RWPE2 (cell line): ENCODE data around the gene CD164L2.

Source experiments
- ATAC-seq: fragments of 200-7000 bp; cut with Tn5 transposase; 3 replicates; pipeline ENCODE4 v1.9.1; 2021; ENCODE audit warnings: low read depth
- DNase-seq: peaks from one replicate; pipeline ENCODE4 v3.0.0-alpha.2; 2020; ENCODE audit warnings: low spot score
- H3K27ac ChIP-seq: fragments of 450-650 bp; 2 replicates; pipeline ENCODE4 v1.5.1; 2017; ENCODE audit warnings: mild to moderate bottlenecking; ENCODE audit not compliant: poor library complexity, severe bottlenecking
- H3K27me3 ChIP-seq: fragments of 250-450 bp; sonication (Bioruptor Pico); 2 replicates; pipeline ENCODE4 v1.5.1; 2021; ENCODE audit warnings: mild to moderate bottlenecking, moderate library complexity; ENCODE audit not compliant: insufficient read depth, poor library complexity, severe bottlenecking
- H3K36me3 ChIP-seq: fragments of 250-450 bp; sonication (Bioruptor Pico); 2 replicates; pipeline ENCODE4 v1.5.1; 2020; ENCODE audit warnings: low read depth, mild to moderate bottlenecking, moderate library complexity
- H3K4me1 ChIP-seq: fragments of 250-450 bp; sonication (Bioruptor Pico); 2 replicates; pipeline ENCODE4 v1.5.1; 2021; ENCODE audit warnings: mild to moderate bottlenecking, moderate library complexity; ENCODE audit not compliant: insufficient read depth, poor library complexity, severe bottlenecking
- H3K4me3 ChIP-seq: fragments of 250-450 bp; sonication (Bioruptor Pico); 2 replicates; pipeline ENCODE4 v1.5.1; 2021; ENCODE audit warnings: mild to moderate bottlenecking, moderate library complexity; ENCODE audit not compliant: severe bottlenecking
- H3K9me3 ChIP-seq: fragments of 250-450 bp; sonication (Bioruptor Pico); 2 replicates; pipeline ENCODE4 v1.5.1; 2021; ENCODE audit warnings: mild to moderate bottlenecking, moderate library complexity; ENCODE audit not compliant: severe bottlenecking
- CTCF ChIP-seq: fragments of 450-650 bp; IDR thresholded peaks from one replicate; pipeline ENCODE4 v1.5.1; 2017; ENCODE audit warnings: mild to moderate bottlenecking, moderate library complexity; ENCODE audit not compliant: poor library complexity, severe bottlenecking

Gene CD164L2

GRCh38 chr1:27355683-27356082 is 27.4 kb downstream of the CD164L2 start:
- DNase-seq (no peak), ATAC-seq (no peak)
- H3K4me3 ChIP-seq = no peak overlapping the region
- H3K4me1 ChIP-seq = no peaks in the 10 kb centered on the region
- peaks cover 55% of the 10 kb centered on the region for H3K36me3 ChIP-seq
- no peak overlapping the region for H3K27ac ChIP-seq
- no peaks in the 10 kb centered on the region for H3K9me3 ChIP-seq
- no peak for TF ChIP-seq CTCF
- H3K27me3 ChIP-seq = no peaks in the 10 kb centered on the region

DNA sequence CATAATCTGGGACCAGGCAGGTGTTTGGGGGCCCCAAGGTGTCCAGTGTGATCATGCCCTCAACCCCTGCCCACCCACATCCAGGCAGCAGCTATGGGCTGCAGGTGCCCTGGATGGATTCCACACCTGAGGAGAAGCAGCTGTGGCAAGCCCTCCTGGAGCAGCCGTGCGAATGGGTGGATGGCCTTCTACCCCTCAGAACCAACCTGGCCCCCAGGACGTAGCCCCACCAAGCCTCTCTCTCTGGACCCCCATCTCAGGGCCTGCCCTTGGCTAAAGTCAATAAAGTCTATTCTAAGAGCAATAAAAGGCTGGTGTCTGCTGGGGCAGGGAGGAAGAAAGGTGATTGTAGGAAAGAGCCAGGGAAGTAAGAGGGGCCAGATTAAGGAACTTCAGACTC is 29.5 kb downstream of the CD164L2 start:
- H3K4me1 ChIP-seq = peaks cover 7% of the 10 kb centered on the region
- no peaks in the 10 kb centered on the region for H3K27me3 ChIP-seq
- no peaks in the 10 kb centered on the region for H3K9me3 ChIP-seq
- no peak overlapping the region for H3K4me3 ChIP-seq
- TF ChIP-seq CTCF = no peak
- no peak for DNase-seq
- H3K36me3 ChIP-seq = peaks cover 61% of the 10 kb centered on the region
- ATAC-seq = no peak
- no peak overlapping the region for H3K27ac ChIP-seq

GRCh38 chr1:27353166-27353565 is 30.0 kb downstream of the CD164L2 start:
- no peaks in the 10 kb centered on the region for H3K9me3 ChIP-seq
- no peaks in the 10 kb centered on the region for H3K27me3 ChIP-seq
- no peak for ATAC-seq
- peaks cover 56% of the 10 kb centered on the region for H3K36me3 ChIP-seq
- DNase-seq = no peak
- peaks cover 8% of the 10 kb centered on the region for H3K4me1 ChIP-seq
- H3K4me3 ChIP-seq = no peak overlapping the region
- no peak overlapping the region for H3K27ac ChIP-seq
- TF ChIP-seq CTCF = no peak

- H3K27me3 ChIP-seq = no peaks in the 10 kb centered on the region
- ATAC-seq (no peak), DNase-seq (no peak)
- no peak for TF ChIP-seq CTCF
- H3K27ac ChIP-seq = no peak overlapping the region
- H3K4me1 ChIP-seq = peaks cover 15% of the 10 kb centered on the region
- peaks cover 48% of the 10 kb centered on the region for H3K36me3 ChIP-seq
- no peaks in the 10 kb centered on the region for H3K9me3 ChIP-seq
- no peak overlapping the region for H3K4me3 ChIP-seq
These were observed 31.5 kb downstream of the CD164L2 start for GRCh38 chr1:27351541-27352107.

DNA sequence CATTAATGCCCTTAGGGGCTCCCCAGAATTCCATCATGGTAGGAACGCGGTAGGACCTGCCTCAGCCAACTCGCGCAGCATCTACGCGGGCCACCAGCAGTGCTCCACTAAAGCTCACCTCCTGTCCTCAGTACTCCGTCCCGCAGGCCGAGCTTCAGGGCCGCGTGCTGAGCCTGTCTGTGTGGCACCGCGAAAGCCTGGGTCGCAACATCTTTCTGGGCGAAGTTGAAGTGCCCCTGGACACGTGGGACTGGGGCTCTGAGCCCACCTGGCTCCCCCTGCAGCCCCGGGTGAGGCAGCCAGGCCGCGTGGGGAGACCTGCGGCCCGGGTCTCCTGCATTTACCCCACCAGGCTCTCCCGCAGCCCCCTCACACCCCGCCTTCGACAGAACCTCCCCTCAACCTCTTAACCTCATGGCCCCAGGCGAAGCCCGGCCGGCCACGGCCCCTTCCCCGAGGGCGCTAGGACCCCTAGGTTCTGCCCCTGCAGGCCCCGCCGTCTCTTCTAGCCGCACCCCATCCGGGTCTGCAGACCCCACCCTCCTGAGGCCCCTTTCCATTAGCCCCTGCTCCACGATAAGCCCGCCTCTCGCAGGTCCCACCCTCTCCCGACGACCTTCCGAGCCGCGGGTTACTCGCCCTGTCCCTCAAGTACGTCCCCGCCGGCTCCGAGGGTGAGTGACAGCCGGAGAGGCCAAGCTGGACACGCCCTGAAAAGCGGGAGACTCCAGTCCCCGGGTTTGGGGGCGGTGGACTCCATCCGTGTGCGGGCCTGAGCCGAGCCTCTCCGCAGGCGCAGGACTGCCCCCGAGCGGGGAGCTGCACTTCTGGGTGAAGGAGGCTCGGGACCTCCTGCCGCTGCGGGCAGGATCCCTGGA is 32.2 kb downstream of the CD164L2 start:
- no peak for DNase-seq
- no peak overlapping the region for H3K27ac ChIP-seq
- no peak for TF ChIP-seq CTCF
- H3K4me3 ChIP-seq = no peak overlapping the region
- ATAC-seq = no peak
- peaks cover 45% of the 10 kb centered on the region for H3K36me3 ChIP-seq
- H3K9me3 ChIP-seq = no peaks in the 10 kb centered on the region
- H3K27me3 ChIP-seq = no peaks in the 10 kb centered on the region
- peaks cover 15% of the 10 kb centered on the region for H3K4me1 ChIP-seq
